Stimulated activated CD4-positive, alpha-beta T cell treated with anti-CD3 and anti-CD28 coated beads, Interleukin-1b, Interleukin-23, amount 100 ng/mL, for 1 hour (primary cell): ENCODE results near the gene KRTAP12-4.
"Not testable (repeated sequence)": the region's sequence is repeated elsewhere in the genome, so short reads cannot be mapped to it uniquely, and the experiment has no call there.

Source experiments
- DNase-seq, 2 donors: peaks; one replicate each; pipeline ENCODE4 v3.0.0-alpha.2; 2020; ENCODE audit warnings: low read depth in 2 of 2

Gene KRTAP12-4

DNA sequence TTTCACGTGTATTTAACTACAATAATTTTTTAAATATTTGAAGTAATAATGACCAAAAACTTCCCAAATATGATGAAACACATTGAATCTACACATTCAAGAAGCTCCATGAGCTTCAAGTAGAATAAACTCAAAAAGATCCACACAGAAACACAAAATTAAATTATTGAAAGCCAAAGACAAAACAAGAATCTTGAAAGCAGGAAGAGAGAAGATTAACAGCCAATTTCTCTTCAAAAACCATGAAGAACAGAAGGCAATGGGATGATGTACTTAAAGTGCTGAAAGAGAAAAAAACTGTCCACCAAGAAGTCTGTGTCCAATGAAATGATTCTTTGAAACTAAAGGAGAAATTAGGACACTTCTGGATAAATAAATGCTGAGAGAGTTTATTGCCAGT is 22.4 kb downstream of the KRTAP12-4 start:
- no peak for DNase-seq

DNA sequence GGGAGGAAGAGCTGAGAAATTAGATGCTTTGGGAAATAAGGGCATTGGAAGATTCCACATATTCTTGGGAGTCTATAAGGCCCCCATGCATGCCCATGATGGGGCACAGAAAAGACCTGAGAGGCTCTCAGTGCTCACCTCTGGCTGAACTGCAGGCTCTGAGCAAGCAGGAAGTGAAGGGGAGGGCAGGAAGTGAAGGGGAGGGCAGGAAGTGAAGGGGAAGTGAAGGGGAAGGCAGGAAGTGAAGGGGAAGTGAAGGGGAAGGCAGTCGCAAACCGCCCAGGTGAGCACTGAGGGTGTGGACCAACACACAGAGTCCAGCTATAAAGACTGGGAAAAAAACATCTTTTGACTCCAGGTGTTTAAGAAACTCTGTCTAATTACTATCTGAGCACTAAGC is 24.0 kb downstream of the KRTAP12-4 start:
- no peak for DNase-seq

DNA sequence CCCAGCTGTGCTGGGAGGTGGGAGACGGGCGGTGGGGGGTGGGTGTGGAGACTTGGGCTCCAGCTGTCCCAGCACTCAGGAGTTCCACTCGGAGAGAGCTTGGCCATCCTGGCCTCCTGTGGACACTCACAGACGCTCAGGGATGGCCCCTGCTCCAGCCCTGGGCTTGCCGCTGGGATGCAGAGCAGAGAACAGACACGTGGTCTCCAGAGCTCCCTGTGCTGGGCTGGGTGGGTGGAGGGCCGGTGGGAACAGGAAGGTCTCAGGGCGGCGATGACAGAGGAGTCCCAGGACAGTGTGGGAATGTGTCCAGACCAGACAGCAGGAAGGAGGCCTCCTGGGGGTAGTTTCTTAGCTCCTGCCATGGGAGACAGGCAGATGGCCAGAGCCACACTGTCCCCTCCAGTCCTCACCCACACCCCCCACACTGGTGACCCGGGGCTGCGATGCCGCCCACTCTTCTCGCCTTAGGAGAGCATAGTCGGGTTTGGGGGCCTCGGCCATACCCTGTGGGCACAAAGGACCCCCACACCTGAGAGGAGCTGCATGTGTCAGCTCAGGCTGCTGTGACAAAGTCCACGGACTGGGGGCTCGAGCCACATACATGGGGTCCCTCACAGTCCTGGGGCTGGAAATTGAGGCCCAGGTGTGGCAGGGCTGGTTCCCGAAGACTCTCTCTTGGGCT is 25.6 kb downstream of the KRTAP12-4 start:
- no peak for DNase-seq

DNA sequence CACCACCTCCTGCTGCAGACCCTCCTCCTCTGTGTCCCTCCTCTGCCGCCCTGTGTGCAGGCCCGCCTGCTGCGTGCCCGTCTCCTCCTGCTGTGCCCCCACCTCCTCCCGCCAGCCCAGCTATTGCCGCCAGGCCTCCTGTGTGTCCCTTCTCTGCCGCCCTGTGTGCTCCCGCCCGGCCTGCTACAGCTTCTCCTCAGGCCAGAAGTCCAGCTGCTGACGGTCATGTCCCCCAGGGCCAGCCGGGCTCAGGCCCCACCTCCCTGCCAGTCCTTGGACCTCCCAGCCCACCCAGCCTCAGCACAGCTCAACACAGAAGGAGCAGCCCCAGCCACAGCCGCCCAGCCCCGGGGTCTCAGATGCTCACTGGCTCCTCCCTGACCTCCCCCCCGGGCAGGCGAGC is 26.6 kb downstream of the KRTAP12-4 start:
- not testable (repeated sequence) for DNase-seq

DNA sequence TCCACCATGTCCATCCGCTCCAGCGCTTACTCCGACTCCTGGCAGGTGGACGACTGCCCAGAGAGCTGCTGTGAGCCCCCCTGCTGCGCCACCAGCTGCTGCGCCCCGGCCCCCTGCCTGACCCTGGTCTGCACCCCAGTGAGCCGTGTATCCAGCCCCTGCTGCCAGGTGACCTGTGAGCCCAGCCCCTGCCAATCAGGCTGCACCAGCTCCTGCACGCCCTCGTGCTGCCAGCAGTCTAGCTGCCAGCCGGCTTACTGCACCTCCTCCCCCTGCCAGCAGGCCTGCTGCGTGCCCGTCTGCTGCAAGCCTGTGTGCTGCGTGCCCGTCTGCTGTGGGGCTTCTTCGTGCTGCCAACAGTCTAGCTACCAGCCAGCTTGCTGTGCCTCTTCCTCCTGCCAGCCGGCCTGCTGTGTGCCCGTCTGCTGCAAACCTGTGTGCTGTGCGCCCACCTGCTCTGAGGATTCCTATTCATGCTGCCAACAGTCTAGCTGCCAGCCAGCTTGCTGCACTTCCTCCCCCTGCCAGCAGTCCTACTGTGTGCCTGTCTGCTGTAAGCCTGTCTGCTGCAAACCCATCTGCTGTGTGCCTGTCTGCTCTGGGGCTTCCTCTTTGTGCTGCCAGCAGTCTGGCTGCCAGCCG is 27.2 kb downstream of the KRTAP12-4 start:
- DNase-seq, result not testable (repeated sequence)

DNA sequence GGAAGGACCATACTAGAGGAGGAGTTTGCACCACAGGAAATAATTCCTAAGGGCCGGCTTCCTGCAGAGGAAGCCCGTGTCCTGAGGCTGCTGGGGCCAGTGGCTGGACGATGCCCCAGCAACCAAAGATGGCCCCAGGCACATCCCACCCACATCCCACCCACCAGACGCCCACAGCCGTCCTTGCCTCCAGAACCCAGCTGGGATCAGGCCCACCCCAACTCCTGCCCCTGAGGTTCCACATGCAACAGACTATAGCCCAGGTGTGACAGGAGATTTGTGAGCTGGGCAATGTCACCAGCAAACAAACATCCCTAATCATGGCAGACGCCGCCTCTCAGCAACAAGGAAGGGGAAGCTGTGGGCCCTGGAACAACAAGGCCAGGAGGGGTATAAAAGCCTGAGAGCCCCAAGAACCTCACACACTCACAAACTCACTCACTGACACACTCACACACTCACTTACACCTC is 27.8 kb downstream of the KRTAP12-4 start, which contains the start of gene KRTAP10-9:
KRTAP10-9 (plus strand) TSS at position 421 of the 471 bp plus-strand sequence. CDS start 79 bp downstream, outside the sequence.
- no peak for DNase-seq

DNA sequence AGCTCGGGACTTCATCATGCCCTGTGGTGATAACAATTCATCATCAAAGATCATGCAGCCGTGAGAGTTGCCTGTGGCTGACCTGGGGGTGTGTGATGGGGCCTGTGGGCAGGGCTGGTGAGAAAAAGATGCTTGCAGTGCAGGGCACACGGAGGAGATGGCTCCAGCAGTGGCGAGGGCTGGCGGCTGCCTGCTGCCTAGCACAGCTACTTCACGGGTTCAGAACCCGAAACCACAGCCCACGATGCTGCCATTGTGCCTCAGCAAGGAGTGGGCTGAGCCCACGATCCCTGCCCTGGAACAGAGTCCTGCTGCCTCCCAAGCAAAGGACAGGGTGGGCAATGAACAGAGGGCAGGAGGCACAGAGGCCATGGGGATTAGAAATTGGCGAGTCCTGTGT is 28.2 kb downstream of the KRTAP12-4 start:
- DNase-seq, result no peak

DNA sequence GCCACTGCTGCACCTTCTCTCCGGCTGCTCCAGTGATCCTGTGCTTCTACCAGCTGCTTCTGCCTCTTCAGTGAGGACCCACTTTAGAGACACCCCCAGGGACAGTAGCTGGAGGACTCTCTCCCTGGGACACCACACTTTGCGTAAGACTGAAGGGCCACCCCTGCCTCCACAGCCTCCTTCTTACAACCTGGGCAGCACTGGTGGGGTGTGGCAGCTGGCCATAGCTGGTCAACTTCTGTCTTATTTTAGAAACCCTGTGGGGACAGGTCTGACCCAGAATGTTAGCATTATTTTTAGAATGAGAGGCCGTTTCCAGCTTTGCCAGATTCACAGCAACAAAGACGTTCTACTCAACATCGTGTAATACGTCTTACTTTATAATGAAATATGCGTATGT is 28.7 kb downstream of the KRTAP12-4 start:
- no peak for DNase-seq

DNA sequence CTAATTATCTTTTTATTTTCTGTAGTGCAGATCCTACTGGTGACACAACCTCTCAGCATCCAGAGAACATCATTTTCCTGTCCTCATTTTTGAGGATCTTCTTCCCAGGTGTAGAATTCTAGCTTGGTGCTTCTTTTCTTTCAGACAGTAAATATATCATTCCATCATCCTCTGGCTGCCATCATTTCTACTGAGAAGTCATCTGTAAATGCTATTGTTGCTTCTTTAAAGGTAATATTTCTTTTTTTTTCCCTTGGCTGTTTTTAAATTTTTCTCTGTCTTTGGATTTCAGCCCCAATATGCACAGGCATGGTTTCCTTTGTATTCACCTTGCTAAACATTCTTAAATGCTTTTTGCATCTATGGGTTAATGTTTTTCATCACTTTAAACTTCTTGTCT is 30.9 kb downstream of the KRTAP12-4 start:
- no peak for DNase-seq

DNA sequence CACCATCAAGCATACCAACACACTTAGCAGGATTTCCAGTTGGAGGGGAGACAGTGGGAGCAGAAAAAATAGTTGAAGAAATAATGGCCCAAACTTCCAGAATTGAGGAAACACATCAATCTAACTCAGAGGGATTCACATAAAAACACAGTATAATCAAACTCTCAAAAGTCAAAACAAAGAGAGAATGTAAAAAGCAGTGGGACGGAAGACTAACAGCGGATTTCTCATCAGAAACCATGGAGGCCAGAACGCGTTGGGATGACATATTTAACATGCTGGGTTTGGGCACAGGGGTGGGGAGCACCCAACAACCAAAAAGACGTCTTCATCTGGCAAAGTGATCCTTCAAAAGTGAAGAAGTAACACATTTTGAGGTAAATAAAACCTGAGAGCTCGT is 34.6 kb downstream of the KRTAP12-4 start:
- no peak for DNase-seq

DNA sequence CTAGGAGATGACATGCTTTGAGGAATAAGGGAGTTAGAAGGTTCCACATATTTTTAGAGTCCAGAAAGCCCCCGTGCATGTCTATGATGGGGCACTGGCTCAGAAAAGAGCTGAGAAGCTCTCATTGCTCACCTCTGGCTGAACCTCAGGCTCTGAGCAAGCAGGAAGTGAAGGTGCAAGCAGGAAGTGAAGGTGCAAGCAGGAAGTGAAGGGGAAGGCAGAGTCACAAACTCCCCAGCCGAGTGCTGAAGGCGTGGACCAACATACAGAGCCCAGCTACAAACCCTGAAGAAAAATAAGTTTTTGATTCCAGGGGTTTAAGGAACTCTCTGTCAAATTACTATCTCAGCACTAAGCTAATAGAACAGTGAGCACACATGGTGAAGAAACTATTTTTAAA is 35.5 kb downstream of the KRTAP12-4 start:
- DNase-seq, result peak in 1 of 2 donors; percentile 29

DNA sequence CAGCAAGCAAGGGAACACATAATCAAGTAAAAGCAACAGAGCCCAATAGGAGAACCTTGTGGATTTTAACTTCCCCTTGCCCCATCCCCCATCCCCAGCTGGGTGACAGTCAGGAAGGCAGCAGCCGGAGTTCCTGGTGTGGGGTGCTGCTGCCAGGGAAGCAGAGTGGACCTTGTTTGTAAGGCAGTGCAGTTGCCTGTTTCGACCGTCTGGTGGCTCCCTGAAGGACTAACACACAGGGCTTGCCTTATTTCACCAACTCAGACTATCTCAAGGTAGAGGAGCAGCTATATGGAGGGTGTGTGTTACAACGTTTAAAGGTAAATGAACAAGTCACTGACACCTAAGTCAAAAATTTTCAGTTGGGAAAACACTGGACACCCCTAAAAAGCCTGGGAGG is 36.0 kb downstream of the KRTAP12-4 start:
- no peak for DNase-seq

DNA sequence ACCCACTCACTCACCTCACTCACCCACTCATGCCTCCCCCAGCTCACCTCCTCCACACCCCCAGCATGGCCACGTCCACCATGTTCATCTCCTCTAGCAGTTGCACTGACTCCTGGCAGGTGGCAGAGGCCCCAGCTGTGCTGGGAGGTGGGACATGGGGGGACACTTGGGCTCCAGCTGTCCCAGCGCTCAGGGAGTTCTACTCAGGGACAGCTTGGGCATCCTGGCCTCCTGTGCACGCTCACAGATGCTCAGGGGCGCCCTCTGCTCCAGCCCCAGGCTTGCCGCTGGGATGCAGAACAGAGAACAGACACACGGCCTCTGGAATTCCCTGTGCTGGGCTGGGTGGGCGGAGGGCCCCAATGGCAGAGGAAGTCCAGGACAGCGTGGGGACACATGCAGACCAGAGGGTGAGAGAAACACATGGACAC is 37.4 kb downstream of the KRTAP12-4 start:
- no peak for DNase-seq

DNA sequence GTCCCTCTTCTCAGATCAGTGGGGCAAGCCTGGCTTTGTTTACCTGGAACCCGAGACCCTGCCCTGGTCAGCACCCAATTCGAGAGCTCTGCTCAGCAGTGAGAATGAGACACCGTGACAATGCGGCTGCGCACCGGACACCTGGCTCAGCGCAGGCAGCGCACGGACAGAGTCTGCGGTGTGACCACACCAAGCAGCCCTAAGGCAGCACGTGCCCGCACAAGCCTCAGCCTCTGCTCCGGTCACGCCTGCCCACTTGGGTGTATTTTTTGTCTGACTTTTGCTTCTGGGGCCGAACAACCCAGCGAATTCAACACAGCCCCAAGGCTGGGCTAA is 37.9 kb downstream of the KRTAP12-4 start:
- DNase-seq, result no peak

DNA sequence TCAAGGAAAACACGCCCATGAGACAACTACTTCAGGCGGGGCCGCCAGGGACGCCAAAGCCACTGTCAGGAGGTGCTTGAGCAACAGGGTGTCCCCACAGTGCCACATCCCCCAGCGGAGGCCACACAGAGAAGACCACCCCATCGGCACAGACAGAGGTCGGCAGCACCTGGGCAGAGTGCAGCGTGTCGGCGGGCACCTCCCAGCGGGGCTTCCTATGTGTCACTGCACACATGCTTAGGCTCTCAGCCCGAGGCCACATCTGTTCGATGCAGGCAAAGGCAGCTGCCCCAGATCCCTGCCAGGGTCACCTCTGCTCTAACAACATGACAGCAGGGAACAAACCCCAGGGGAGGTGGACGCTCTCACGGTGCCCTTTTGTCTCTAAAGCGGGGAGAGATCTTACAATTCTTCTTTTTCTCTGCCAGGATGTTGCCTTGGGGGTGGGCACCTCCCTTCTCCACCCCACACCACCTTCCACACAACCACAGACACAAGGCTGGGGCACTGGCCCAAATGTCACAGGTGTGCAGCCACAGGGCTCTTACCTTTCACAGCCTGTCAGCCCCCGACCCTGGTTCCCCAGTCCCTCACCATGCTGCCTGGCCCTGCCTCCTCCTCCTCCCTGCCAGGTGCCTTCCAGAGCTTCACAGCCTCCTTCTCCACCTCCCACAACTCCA is 38.4 kb downstream of the KRTAP12-4 start:
- no peak for DNase-seq

DNA sequence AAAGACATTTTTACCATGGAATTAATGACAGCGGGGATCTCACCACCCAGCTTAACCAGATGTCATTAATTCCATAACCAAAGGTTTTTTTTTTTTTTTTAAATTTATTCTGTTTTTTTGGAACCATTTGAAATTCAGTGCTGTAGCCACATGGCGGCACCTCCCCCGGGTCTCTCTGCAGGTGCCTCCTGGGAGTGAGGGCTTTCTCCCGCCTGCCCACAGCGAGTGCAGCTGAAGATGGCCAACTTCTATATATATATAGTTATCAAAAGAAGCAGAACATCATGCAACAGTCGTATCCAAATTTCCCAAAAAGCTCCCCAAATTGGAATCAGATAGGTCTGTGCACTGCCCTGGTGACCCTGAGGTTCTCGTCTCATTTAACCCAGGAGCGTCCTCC is 39.0 kb downstream of the KRTAP12-4 start:
- no peak for DNase-seq

DNA sequence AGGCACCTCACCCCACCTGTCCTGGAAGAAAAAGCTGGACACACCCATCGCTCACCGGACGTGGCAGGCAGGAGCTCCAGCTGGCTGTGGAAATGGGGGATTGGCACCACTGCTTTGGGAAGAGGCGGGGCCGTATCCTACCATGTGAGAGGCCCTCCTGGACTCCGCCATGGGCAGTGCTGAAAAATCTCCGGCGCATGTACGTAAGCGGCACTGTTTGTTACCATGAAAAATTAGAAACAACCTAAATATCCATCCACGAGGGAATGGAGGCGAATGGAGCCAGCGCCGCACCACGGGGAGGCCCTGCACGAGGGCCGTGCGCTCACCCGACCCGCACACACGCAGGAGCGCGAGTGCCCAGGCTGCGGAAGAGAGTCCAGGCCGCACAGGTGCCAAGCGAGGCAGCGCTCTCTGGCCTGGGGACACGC is 39.5 kb downstream of the KRTAP12-4 start:
- DNase-seq, result no peak

DNA sequence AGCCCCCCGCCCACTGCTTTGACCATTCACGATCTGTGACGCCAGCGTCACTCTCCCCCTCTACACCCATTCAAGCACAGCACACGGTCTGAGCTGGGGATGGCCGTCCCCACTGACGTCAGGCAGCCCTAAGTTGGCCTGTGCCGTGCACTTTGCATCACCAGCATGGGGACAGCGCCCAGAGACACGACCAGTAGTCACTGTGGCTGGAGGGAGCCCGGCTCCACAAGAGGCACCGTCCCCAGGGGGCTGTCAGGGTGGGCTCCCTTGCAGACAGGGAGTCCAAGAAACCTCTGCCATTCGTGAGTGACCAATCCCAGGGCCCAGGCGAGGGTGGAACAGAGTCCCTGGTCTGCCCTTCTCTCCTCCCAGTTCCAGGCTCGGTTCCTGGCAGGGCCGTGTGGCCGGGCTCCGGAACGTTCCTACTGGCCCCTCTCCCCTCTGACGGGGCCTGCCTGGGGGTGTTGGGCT is 40.3 kb downstream of the KRTAP12-4 start:
- DNase-seq, result no peak

DNA sequence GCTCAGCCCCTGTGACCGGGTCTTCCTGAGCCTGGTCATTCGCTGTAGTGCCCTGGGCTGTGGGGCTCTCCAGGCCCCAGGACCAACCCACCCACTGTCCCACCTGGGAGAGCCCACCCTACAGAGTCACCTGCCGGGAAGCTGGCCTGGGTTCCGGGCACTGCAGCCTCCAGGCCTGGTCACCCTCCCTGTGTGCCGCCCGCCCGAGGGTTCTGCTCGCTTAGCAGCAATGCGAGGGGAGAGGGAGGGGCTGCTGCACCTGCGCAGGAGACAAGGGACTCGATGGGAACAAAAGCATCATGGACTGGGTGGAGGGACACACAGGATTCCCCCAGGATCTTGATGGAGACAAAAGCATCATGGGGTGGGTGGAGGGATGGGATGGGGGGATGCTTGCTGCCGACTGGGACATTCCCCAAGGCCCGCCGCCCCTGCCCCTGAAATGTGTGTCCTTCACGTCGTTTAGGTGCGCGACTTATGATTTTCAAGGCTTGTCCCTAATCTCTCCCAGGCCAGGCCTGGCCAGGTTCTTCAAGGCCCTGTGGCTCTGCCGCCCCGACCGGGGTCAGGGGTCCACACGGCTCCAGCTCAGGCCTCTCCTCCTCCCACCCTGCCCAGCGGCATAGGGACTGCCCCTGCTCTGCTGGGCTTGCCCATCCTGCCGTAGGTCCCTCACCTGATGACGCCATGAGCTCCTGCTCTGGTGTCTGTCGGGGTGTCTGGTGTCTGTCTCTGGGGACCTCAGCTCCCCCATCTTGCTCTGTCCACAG is 40.9 kb downstream of the KRTAP12-4 start:
- DNase-seq, result no peak

DNA sequence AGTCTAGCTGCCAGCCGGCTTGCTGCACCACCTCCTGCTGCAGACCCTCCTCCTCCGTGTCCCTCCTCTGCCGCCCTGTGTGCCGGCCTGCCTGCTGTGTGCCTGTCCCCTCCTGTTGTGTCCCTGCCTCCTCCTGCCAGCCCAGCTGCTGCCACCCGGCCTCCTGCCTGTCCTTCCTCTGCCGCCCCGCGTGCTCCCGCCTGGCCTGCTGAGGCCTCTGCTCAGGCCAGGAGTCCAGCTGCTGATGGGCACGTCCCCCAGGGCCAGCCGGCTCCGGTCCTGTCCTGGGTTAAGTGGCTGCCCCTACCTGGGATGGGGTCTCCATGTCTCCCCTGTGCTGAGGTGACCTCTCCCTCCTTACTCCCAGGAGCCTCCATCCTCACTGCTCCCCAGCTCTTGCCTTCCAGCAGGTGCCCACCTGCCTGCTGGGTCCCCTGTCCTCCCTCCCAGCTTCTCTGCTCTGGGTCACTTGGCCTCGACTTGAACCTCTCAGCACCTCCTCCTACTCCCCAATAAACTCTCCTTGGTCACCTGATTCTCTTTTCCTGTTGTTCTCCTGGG is 41.7 kb downstream of the KRTAP12-4 start:
- DNase-seq, result no peak

DNA sequence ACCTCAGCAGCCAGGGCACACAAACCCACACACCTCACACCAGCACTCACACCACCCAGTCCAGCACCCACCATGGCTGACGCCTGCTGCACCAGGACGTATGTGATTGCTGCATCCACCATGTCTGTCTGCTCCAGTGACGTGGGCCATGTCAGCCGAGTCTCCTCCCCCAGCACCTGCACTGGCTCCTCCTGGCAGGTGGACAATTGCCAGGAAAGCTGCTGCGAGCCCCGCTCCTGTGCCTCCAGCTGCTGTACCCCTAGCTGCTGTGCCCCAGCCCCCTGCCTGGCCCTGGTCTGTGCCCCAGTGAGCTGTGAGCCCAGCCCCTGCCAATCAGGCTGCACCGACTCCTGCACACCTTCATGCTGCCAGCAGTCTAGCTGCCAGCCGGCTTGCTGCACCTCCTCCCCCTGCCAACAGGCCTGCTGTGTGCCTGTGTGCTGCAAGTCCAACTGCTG is 42.4 kb downstream of the KRTAP12-4 start, which contains the start of gene KRTAP10-8:
KRTAP10-8 (plus strand) TSS at position 51 of the 458 bp plus-strand sequence; CDS start at position 73, 22 bp downstream.
- DNase-seq, result no peak
